ENCODE results near the gene CIPC.

Gene CIPC

DNA sequence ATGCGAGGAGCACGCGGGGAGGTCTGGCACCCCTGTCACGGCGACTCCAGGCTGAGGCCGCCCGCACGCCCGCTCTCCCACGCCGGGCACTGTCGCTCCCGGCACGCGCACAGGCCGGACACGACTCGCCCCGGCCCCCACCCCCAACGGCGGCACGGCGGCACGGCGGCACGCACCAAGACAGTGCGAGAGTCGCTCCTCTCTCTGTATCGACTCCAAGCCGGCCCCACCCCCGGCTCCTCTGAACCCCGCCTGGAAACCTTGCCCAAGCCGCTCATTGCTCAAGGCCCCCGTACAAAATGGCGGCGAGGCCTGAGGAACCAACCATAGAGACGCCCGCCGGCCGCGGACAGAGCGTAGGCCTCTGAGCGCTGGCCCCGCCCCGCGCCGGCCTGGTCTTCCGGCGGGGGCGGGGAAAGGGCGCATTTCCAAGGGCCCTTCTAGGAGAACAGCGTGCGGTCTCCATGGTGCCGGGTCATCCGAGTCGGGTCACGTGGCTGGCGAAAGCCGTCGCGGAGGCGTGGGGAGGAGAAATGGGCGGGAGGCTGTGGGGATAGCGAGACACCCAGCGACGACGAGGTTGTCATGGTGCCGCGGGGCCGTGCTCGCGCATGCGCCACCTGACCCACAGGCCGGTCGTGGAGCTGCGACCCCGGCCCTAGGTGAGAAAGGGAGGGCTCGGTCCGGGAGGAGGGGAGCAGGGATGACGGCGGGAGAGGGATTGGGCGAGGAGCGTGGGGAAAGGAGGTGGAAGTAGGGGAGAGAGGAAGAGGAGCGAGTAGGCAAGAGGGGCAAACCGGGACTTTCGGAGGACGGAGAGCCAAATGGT, at the start of gene CIPC:
TSS of gene CIPC (plus strand) at position 559 of the 829 bp plus-strand sequence. CDS start 7,451 bp downstream, outside the sequence.
- no peaks in the 10 kb centered on the region for H3K27me3 ChIP-seq (ENCODE audit: insufficient read depth, low read length, poor library complexity, severe bottlenecking)
- H2AFZ ChIP-seq (ENCODE audit: low read length): peak within 1 kb of the TSS; percentile 91
- TF ChIP-seq CTCF (conservative IDR thresholded peaks at IDR 0.05; ENCODE audit: low read length) (no peak), EZH2phosphoT487 (IDR thresholded peaks at IDR 0.05; ENCODE audit: borderline replicate concordance) (no peak)
- H3K9ac ChIP-seq (ENCODE audit: low read depth, low read length, poor library complexity, severe bottlenecking): peak within 1 kb of the TSS; percentile 84
- no peaks in the 10 kb centered on the region for H3K9me2 ChIP-seq (replicated peaks; ENCODE audit: low read depth, low read length)
- no peaks in the 10 kb centered on the region for H3K36me3 ChIP-seq (ENCODE audit: insufficient read depth, low read length)
- peaks cover 24% of the 10 kb centered on the region for H3K79me2 ChIP-seq (ENCODE audit: insufficient read depth, low read length)
- H3K4me2 ChIP-seq (ENCODE audit: low read depth, low read length, poor library complexity, severe bottlenecking): peak within 1 kb of the TSS; percentile 95
- peaks cover 33% of the 10 kb centered on the region for H3K4me1 ChIP-seq (ENCODE audit: insufficient read depth, low read length, poor library complexity, severe bottlenecking)
- peak within 1 kb of the TSS; percentile 85 for H3K4me3 ChIP-seq (ENCODE audit: low read length, poor library complexity, severe bottlenecking)
- no peaks in the 10 kb centered on the region for H4K20me1 ChIP-seq (ENCODE audit: insufficient read depth, low read length, poor library complexity, severe bottlenecking)
- no peaks in the 10 kb centered on the region for H3K9me3 ChIP-seq (ENCODE audit: insufficient read depth, low read depth, low read length)
- H3F3A ChIP-seq (ENCODE audit: low read depth): no peaks in the 10 kb centered on the region

- no peaks in the 10 kb centered on the region for H3F3A ChIP-seq (ENCODE audit: low read depth)
- H2AFZ ChIP-seq (ENCODE audit: low read length): no peak overlapping the region
- peaks cover 13% of the 10 kb centered on the region for H3K4me1 ChIP-seq (ENCODE audit: insufficient read depth, low read length, poor library complexity, severe bottlenecking)
- H3K4me2 ChIP-seq (ENCODE audit: low read depth, low read length, poor library complexity, severe bottlenecking): no peak overlapping the region
- no peak overlapping the region for H3K4me3 ChIP-seq (ENCODE audit: low read length, poor library complexity, severe bottlenecking)
- H3K9ac ChIP-seq (ENCODE audit: low read depth, low read length, poor library complexity, severe bottlenecking): no peak overlapping the region
- H3K27me3 ChIP-seq (ENCODE audit: insufficient read depth, low read length, poor library complexity, severe bottlenecking): no peaks in the 10 kb centered on the region
- H3K9me3 ChIP-seq (ENCODE audit: insufficient read depth, low read depth, low read length): no peaks in the 10 kb centered on the region
- no peaks in the 10 kb centered on the region for H4K20me1 ChIP-seq (ENCODE audit: insufficient read depth, low read length, poor library complexity, severe bottlenecking)
- TF ChIP-seq CTCF (conservative IDR thresholded peaks at IDR 0.05; ENCODE audit: low read length): no peak
- TF ChIP-seq EZH2phosphoT487 (IDR thresholded peaks at IDR 0.05; ENCODE audit: borderline replicate concordance): no peak
- H3K36me3 ChIP-seq (ENCODE audit: insufficient read depth, low read length): no peaks in the 10 kb centered on the region
- H3K9me2 ChIP-seq (replicated peaks; ENCODE audit: low read depth, low read length): no peaks in the 10 kb centered on the region
- H3K79me2 ChIP-seq (ENCODE audit: insufficient read depth, low read length): no peaks in the 10 kb centered on the region
Observed at GRCh38 chr14:77051116-77051515, 46.9 kb upstream of the CIPC start.

DNA sequence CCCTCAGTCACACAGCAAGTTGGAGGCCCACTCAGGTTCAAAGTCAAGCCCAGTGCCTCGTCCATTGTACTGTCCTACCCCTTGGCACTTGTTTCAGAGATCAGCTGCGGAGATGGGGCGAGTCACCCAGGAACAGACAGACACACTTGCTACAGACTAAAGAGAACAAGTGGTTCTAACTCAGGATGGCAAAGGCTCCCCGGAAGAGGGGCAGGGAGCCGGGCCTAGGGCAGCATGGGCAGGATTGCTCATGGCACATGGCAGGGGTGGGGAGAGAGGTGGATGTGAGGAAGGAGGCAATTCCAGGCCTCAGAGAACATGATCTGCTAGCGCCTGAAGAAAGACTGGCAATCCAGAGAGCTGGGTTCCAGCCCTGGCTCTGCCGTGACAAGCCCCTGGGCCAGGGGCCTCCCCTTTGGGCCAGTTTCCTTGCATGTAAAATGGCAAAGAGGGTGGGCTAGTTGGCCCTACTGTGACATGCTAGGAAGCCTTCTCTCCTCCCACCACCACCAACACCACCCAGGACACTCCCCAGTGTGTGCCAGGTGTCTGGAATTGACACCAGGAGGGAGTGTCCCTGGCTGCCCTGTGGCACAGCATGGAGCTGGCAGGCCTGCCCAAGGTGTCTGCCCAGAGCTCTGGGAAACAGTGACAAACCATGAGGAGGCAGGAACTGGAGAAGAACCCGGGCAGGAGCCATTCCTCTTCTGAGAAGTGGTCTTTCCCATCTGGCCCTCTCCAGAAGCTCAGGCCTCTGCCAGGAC, 45.6 kb upstream of the CIPC start:
- Histone ChIP-seq H3K36me3 (ENCODE audit: insufficient read depth, low read length) (no peaks in the 10 kb centered on the region), H3K9me3 (ENCODE audit: insufficient read depth, low read depth, low read length) (no peaks in the 10 kb centered on the region), H3K9ac (ENCODE audit: low read depth, low read length, poor library complexity, severe bottlenecking) (no peak overlapping the region), H3K27me3 (ENCODE audit: insufficient read depth, low read length, poor library complexity, severe bottlenecking) (no peaks in the 10 kb centered on the region), H3K4me2 (ENCODE audit: low read depth, low read length, poor library complexity, severe bottlenecking) (no peak overlapping the region), H3F3A (ENCODE audit: low read depth) (no peaks in the 10 kb centered on the region), H4K20me1 (ENCODE audit: insufficient read depth, low read length, poor library complexity, severe bottlenecking) (no peaks in the 10 kb centered on the region), H3K4me3 (ENCODE audit: low read length, poor library complexity, severe bottlenecking) (no peak overlapping the region), H3K4me1 (ENCODE audit: insufficient read depth, low read length, poor library complexity, severe bottlenecking) (peaks cover 6% of the 10 kb centered on the region), H3K79me2 (ENCODE audit: insufficient read depth, low read length) (no peaks in the 10 kb centered on the region), H3K9me2 (replicated peaks; ENCODE audit: low read depth, low read length) (no peaks in the 10 kb centered on the region), H2AFZ (ENCODE audit: low read length) (no peak overlapping the region)
- TF ChIP-seq CTCF (conservative IDR thresholded peaks at IDR 0.05; ENCODE audit: low read length) (no peak), EZH2phosphoT487 (IDR thresholded peaks at IDR 0.05; ENCODE audit: borderline replicate concordance) (no peak)

All from Loucy (cell line).